Type B pancreatic cell (in vitro differentiated cells): ENCODE results near the gene MRPS5. TPM values are rescaled to one million over a fixed set of nuclear protein-coding genes. Genes with fewer than 3 reads are reported as not detected.

ENCODE experiments used
- DNase-seq: peaks from one replicate; pipeline ENCODE4 v3.0.0; 2021; ENCODE audit warnings: mixed read lengths; ENCODE audit not compliant: unreplicated experiment; ENCODE audit errors: extremely low spot score
- H3K27ac Mint-ChIP-seq: 2 replicates; pipeline ENCODE4 v1.8.0; 2021; ENCODE audit warnings: mild to moderate bottlenecking, mixed read lengths
- H3K27me3 Mint-ChIP-seq: 2 replicates; pipeline ENCODE4 v1.8.0; 2021; ENCODE audit warnings: mixed read lengths
- H3K36me3 Mint-ChIP-seq: 2 replicates; pipeline ENCODE4 v1.8.0; 2021; ENCODE audit warnings: mixed read lengths
- H3K4me1 Mint-ChIP-seq: one replicate; pipeline ENCODE4 v1.8.0; 2021; ENCODE audit warnings: mixed read lengths; ENCODE audit not compliant: unreplicated experiment
- H3K4me3 Mint-ChIP-seq: 2 replicates; pipeline ENCODE4 v1.8.0; 2021; ENCODE audit warnings: mild to moderate bottlenecking, mixed read lengths
- H3K9me3 Mint-ChIP-seq: 2 replicates; pipeline ENCODE4 v1.8.0; 2021; ENCODE audit warnings: mixed read lengths
- long read RNA-seq: library from polyadenylated mRNA; unstranded; transcript quantifications from one replicate; pipeline ENCODE4 v2.0.0, GENCODE V29; 2020
- total RNA-seq: library from RNA; stranded (reverse); gene quantifications from 2 replicates; pipeline ENCODE4 v1.2.1, GENCODE V29; 2021; ENCODE audit warnings: low replicate concordance
- TF ChIP-seq, protein P1 (sequence below): fragments of 200-600 bp; sonication (generic); conservative IDR thresholded peaks from 2 replicates; pipeline ENCODE4 v1.5.0; 2021; ENCODE audit warnings: antibody characterized with exemption, mild to moderate bottlenecking

MRPS5 gene
- 67.6 and 70.2 TPM in 2 replicates for total RNA-seq
- long read RNA-seq, transcript MRPS5-202 (11 exons, 1,359 nt), result minor isoform, 15 of 139 reads
- long read RNA-seq, transcript MRPS5-201 (12 exons, 1,652 nt), result major isoform, 98 of 139 reads
- long read RNA-seq, partial matches to known transcripts, result 13 of 139 reads
- long read RNA-seq, other reads (novel, unspliced or antisense), result 12 of 139 reads

DNA sequence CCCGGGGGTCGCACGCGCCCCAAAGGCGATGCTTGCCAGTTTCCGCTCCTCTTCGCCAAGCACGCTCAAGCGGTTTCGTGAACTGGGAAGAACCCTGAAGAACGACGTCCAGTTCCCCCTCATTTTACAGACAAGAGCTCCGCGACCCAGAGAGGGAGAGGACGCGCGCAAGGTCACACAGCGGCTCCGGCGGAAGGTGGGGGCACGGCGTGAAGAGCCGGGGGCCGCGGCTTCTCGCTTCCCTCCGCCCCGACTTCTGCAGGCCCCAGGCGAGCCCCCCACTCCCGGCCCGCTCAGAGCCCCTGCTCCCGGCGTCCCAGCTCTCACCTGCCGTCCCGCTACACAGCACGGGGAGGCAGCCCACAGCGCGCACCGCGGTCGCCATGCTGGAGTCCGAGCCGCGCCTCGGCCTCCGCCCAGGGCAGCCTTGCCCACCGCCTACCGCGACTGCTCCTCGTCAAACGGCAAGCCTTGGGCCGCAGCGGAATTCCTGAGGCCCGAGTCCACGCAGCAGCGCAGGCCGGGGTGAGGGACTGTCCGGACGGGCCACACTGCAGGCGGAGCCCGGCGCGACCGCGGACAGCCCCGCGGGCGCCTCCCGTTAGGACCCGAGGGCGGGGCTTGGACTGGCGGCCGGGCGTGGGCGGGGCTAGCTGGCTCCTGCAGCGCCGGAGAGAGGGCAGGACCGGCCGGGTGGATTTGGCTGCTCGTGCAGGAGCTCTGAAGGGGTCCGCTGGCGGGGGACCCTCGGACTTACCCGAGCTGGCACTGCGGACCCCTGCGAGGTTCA, at the start of gene MRPS5:
Gene MRPS5, minus strand, starts transcription at position 402 of the 790 bp plus-strand sequence. Its CDS starts 17 bp downstream, at position 385.
- peak within 1 kb of the TSS; percentile 95 for H3K27ac Mint-ChIP-seq
- peaks cover 19% of the 10 kb centered on the region for H3K4me1 Mint-ChIP-seq
- peak within 1 kb of the TSS; percentile 96 for H3K4me3 Mint-ChIP-seq
- DNase-seq, result peak; percentile 90
- H3K36me3 Mint-ChIP-seq, result peaks cover 15% of the 10 kb centered on the region
- H3K9me3 Mint-ChIP-seq, result no peaks in the 10 kb centered on the region
- no peaks in the 10 kb centered on the region for H3K27me3 Mint-ChIP-seq
- TF ChIP-seq, protein P1, sequence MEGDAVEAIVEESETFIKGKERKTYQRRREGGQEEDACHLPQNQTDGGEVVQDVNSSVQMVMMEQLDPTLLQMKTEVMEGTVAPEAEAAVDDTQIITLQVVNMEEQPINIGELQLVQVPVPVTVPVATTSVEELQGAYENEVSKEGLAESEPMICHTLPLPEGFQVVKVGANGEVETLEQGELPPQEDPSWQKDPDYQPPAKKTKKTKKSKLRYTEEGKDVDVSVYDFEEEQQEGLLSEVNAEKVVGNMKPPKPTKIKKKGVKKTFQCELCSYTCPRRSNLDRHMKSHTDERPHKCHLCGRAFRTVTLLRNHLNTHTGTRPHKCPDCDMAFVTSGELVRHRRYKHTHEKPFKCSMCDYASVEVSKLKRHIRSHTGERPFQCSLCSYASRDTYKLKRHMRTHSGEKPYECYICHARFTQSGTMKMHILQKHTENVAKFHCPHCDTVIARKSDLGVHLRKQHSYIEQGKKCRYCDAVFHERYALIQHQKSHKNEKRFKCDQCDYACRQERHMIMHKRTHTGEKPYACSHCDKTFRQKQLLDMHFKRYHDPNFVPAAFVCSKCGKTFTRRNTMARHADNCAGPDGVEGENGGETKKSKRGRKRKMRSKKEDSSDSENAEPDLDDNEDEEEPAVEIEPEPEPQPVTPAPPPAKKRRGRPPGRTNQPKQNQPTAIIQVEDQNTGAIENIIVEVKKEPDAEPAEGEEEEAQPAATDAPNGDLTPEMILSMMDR, result peak; percentile 40

DNA sequence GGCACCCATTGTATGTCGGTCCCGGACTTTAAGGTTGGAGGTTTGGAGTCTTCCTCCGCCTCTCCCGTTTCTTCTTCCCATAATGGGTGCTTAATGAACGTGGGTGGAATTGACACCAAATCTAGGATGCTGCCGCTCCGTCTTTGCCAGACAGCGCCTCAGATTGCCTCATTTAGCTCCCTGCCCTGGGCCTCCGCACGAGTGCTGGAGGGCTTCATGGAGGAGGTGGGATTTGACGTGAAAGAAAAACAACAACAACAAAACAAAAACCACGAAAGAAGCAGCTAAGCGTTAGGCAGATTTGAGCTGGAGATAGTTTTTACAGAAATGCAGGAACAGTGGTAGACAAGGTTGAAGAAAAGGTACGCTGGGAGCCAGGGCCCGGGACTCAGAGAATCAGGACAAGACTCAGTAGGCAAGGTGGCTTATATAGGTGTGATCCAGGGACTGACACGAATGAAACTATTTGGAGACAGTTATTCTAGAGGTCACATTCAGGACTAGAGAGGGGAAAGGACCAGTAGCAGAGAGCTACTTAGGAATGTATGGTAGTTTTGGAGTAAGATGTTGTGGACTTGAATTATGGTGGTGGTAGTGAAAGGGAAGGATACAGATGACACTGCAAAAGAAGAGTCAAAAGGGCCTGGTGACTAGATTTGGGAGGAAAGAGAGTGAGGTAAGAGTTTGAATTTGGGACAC, 44.6 kb upstream of the MRPS5 start:
- peak overlapping the region; percentile 100 for H3K4me3 Mint-ChIP-seq
- TF ChIP-seq, protein P1, result no peak
- H3K36me3 Mint-ChIP-seq, result peaks cover 12% of the 10 kb centered on the region
- DNase-seq, result no peak
- H3K4me1 Mint-ChIP-seq, result peaks cover 24% of the 10 kb centered on the region
- H3K27me3 Mint-ChIP-seq, result no peaks in the 10 kb centered on the region
- H3K27ac Mint-ChIP-seq, result peak overlapping the region; percentile 99
- H3K9me3 Mint-ChIP-seq, result no peaks in the 10 kb centered on the region

- peaks cover 12% of the 10 kb centered on the region for H3K36me3 Mint-ChIP-seq
- TF ChIP-seq, protein P1, result no peak
Observed at GRCh38 chr2:95165371-95166064, 43.9 kb upstream of the MRPS5 start, which contains the start of gene ZNF2. TSS of gene ZNF2 (plus strand) at chr2:95165809. CDS start at chr2:95176227, 10,418 bp downstream.

GRCh38 chr2:95165030-95165370, 43.4 kb upstream of the MRPS5 start:
- H3K27me3 Mint-ChIP-seq, result no peaks in the 10 kb centered on the region
- TF ChIP-seq, protein P1, result no peak
- H3K4me1 Mint-ChIP-seq, result peaks cover 28% of the 10 kb centered on the region
- no peaks in the 10 kb centered on the region for H3K9me3 Mint-ChIP-seq
- H3K36me3 Mint-ChIP-seq, result peaks cover 12% of the 10 kb centered on the region
- H3K4me3 Mint-ChIP-seq, result peak overlapping the region; percentile 100
- peak overlapping the region; percentile 99 for H3K27ac Mint-ChIP-seq
- no peak for DNase-seq

More at GRCh38 chr2:95165371-95166064, 43.9 kb upstream of the MRPS5 start, which contains the start of gene ZNF2:
- H3K4me1 Mint-ChIP-seq, result peaks cover 25% of the 10 kb centered on the region
- DNase-seq, result peak; percentile 97
- H3K27ac Mint-ChIP-seq, result peak within 1 kb of the TSS; percentile 99
- peak within 1 kb of the TSS; percentile 100 for H3K4me3 Mint-ChIP-seq
- H3K9me3 Mint-ChIP-seq, result no peaks in the 10 kb centered on the region
- no peaks in the 10 kb centered on the region for H3K27me3 Mint-ChIP-seq
